ENCODE data around the gene OSBP2. TPM values are rescaled to one million over a fixed set of nuclear protein-coding genes. Genes with fewer than 3 reads are reported as not detected.
"Not testable (repeated sequence)": the region's sequence is repeated elsewhere in the genome, so short reads cannot be mapped to it uniquely, and the experiment has no call there.

The OSBP2 gene
- total RNA-seq, 4 donors from 2014 or later, result 0.60 to 7.5 (median 4.3) TPM

- H3K36me3 ChIP-seq, result no peaks in the 10 kb centered on the region
- in situ Hi-C loops (cut with MboI; ENCODE audit: low pct_ligation_motif_present in 1 of 4, low pct_unique_long_range_greater_than_20kb in 1 of 4, low sequenced_read_pairs in 3 of 4), result no loop called here
- 83 to 94% methylated on average over 8 to 9 of the region's 9 CpGs for WGBS, 2 donors (ENCODE audit: low coverage in 1 of 2)
- no peak overlapping the region for H3K4me3 ChIP-seq
- peaks cover 0 to 13% (median 6%) of the 10 kb centered on the region in 4 donors for H3K4me1 ChIP-seq
- no peak overlapping the region for H3K27ac ChIP-seq
- H3K27me3 ChIP-seq, result no peaks in the 10 kb centered on the region
- intact Hi-C loops (cut with DNase I; ENCODE audit: low total_unique reads), result no loop called here
- TF ChIP-seq, protein P1, sequence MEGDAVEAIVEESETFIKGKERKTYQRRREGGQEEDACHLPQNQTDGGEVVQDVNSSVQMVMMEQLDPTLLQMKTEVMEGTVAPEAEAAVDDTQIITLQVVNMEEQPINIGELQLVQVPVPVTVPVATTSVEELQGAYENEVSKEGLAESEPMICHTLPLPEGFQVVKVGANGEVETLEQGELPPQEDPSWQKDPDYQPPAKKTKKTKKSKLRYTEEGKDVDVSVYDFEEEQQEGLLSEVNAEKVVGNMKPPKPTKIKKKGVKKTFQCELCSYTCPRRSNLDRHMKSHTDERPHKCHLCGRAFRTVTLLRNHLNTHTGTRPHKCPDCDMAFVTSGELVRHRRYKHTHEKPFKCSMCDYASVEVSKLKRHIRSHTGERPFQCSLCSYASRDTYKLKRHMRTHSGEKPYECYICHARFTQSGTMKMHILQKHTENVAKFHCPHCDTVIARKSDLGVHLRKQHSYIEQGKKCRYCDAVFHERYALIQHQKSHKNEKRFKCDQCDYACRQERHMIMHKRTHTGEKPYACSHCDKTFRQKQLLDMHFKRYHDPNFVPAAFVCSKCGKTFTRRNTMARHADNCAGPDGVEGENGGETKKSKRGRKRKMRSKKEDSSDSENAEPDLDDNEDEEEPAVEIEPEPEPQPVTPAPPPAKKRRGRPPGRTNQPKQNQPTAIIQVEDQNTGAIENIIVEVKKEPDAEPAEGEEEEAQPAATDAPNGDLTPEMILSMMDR (IDR thresholded peaks at IDR 0.05), result no peak
- TF ChIP-seq POLR2A (IDR thresholded peaks at IDR 0.05) (no peak), POLR2AphosphoS5 (IDR thresholded peaks at IDR 0.05) (no peak), EP300 (IDR thresholded peaks at IDR 0.05; ENCODE audit: low read depth) (no peak)
- no peak for DNase-seq
- no peaks in the 10 kb centered on the region for H3K9me3 ChIP-seq
These were observed 19.2 kb upstream of the OSBP2 start for GRCh38 chr22:30675436-30675835.

DNA sequence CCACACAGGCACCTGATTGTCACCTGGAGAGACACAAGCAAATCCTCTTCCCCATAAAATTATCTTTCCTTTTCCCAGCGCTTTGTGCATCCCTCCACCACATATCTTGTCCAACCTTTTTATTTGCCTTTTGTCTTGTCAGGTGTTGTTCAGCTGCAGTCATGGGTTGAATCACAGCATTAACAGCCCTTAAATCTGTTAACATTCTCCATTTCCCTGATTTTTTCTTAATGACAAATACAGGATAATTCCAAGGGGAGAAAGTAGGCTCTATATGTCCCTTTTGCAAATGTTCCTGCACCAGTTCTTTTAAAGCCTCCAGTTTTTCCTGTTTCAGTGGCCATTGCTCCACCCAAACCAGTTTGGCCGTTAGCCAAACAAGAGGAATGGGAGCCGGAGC lies 18.1 kb upstream of the OSBP2 start:
- 57 to 60% methylated on average over 3 of the region's 3 CpGs for WGBS, 2 donors (ENCODE audit: low coverage in 1 of 2)

GRCh38 chr22:30679895-30680690 lies 14.6 kb upstream of the OSBP2 start:
- H3K27me3 ChIP-seq; H3K9me3 ChIP-seq; intact Hi-C loops (cut with DNase I; ENCODE audit: low total_unique reads); in situ Hi-C loops (cut with MboI; ENCODE audit: low pct_ligation_motif_present in 1 of 4, low pct_unique_long_range_greater_than_20kb in 1 of 4, low sequenced_read_pairs in 3 of 4); H3K36me3 ChIP-seq; H3K4me3 ChIP-seq: not testable (repeated sequence)
- Histone ChIP-seq H3K27ac (peak overlapping the region in 3 of 4 donors; percentile 28 to 57 (median 41)), H3K4me1 (peaks cover 9 to 26% (median 12%) of the 10 kb centered on the region in 4 donors)
- peak in 2 of 3 donors; percentile 13 to 14 for TF ChIP-seq POLR2AphosphoS5 (IDR thresholded peaks at IDR 0.05)
- 41 to 46% methylated on average over 8 to 12 of the region's 12 CpGs for WGBS, 2 donors (ENCODE audit: low coverage in 1 of 2)
- DNase-seq, result peak; percentile 70

More for the DNA sequence above, 18.1 kb upstream of the OSBP2 start:
- H3K27ac ChIP-seq; H3K36me3 ChIP-seq; in situ Hi-C loops (cut with MboI; ENCODE audit: low pct_ligation_motif_present in 1 of 4, low pct_unique_long_range_greater_than_20kb in 1 of 4, low sequenced_read_pairs in 3 of 4); DNase-seq; H3K4me3 ChIP-seq; H3K9me3 ChIP-seq; intact Hi-C loops (cut with DNase I; ENCODE audit: low total_unique reads); H3K27me3 ChIP-seq: not testable (repeated sequence)
- H3K4me1 ChIP-seq, result peaks cover 9 to 24% (median 12%) of the 10 kb centered on the region in 4 donors

- H3K9me3 ChIP-seq, result no peaks in the 10 kb centered on the region
- no peak overlapping the region for H3K4me3 ChIP-seq
- DNase-seq, result no peak
- 86% methylated on average over 1 of the region's 1 CpG; no CpG with 5 or more reads in 1 of the 2 donors for WGBS, 2 donors (ENCODE audit: low coverage in 1 of 2)
- TF ChIP-seq EP300 (IDR thresholded peaks at IDR 0.05; ENCODE audit: low read depth) (no peak), POLR2A (IDR thresholded peaks at IDR 0.05) (no peak), POLR2AphosphoS5 (IDR thresholded peaks at IDR 0.05) (no peak)
- TF ChIP-seq, protein P1 (IDR thresholded peaks at IDR 0.05), result no peak
- H3K4me1 ChIP-seq, result peaks cover 9 to 32% (median 12%) of the 10 kb centered on the region in 4 donors
- peak overlapping the region in 1 of 4 donors; percentile 57 for H3K27ac ChIP-seq
- in situ Hi-C loops (cut with MboI; ENCODE audit: low pct_ligation_motif_present in 1 of 4, low pct_unique_long_range_greater_than_20kb in 1 of 4, low sequenced_read_pairs in 3 of 4), result no loop called here
- no peaks in the 10 kb centered on the region for H3K27me3 ChIP-seq
- H3K36me3 ChIP-seq, result no peaks in the 10 kb centered on the region
- intact Hi-C loops (cut with DNase I; ENCODE audit: low total_unique reads), result no loop called here
These were observed 13.5 kb upstream of the OSBP2 start for GRCh38 chr22:30680991-30681770.

DNA sequence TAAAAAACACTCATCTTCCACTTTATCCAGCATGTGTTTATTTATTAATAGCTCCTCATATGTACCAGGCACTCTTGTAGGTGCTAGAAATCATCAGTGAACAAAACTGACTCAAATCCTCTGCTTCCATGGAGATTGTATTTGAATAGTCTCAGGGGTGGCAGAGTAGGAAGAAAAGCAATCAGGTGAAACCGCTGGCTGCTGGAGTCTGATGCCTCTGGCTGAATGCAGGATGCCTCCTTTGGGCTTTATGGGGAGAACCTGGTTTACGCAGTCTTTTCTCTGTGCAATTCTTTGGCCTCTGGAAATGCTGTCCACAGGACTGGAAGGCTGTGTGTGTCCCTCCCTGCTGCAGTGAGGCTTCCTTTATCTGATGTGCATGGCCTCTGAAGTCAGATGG lies 12.8 kb upstream of the OSBP2 start:
- intact Hi-C loops (cut with DNase I; ENCODE audit: low total_unique reads), result no loop called here
- WGBS, 2 donors (ENCODE audit: low coverage in 1 of 2), result 80 to 84% methylated on average over 1 to 2 of the region's 2 CpGs
- Histone ChIP-seq H3K27me3 (no peaks in the 10 kb centered on the region), H3K27ac (no peak overlapping the region), H3K36me3 (no peaks in the 10 kb centered on the region), H3K4me1 (peaks cover 9 to 32% (median 12%) of the 10 kb centered on the region in 4 donors), H3K9me3 (no peaks in the 10 kb centered on the region), H3K4me3 (no peak overlapping the region)
- in situ Hi-C loops (cut with MboI; ENCODE audit: low pct_ligation_motif_present in 1 of 4, low pct_unique_long_range_greater_than_20kb in 1 of 4, low sequenced_read_pairs in 3 of 4), result no loop called here
- TF ChIP-seq POLR2A (IDR thresholded peaks at IDR 0.05) (no peak), EP300 (IDR thresholded peaks at IDR 0.05; ENCODE audit: low read depth) (no peak), POLR2AphosphoS5 (IDR thresholded peaks at IDR 0.05) (no peak)
- TF ChIP-seq, protein P1 (IDR thresholded peaks at IDR 0.05), result no peak
- DNase-seq, result no peak
